ENCODE data around the gene SLC28A3.

The SLC28A3 gene

DNA sequence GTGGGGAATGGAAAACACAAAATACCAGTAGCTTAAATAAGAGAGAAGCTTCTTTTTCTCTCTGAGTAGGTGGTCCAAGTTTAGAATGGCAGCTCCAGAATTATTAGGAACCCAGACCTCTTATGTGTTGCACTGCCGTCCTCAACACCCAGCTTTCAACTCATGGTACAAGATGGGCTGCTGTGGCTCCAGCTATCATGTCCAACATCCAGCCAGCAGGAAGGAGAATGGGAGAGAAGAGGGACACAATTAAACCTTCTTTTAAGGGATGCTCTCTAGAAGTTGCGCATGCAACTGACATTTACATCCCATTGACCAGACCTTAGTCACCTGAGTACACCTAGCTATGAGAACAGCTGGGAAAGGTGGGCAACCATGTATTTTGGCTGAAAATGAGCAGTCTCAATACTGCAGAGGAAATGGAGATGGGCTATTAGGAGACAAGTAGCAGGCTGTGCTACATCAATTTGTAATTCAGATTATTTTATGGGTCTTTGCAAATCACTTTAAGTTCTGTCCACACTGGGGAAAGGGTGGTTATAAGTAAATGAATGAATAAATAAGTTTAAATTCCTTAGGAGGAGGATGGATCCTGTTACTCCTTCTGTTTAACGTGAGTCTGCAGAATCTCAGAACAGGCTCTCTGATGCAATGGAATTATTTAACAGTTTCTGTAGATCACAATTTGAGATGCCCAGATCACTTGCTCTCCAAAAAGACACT lies 76.1 kb downstream of the SLC28A3 start:
- no peak overlapping the region for H3K4me3 ChIP-seq (ENCODE audit: low read length)
- no peak for TF ChIP-seq ZNF274 (IDR thresholded peaks at IDR 0.05; ENCODE audit: low read depth, low read length)

DNA sequence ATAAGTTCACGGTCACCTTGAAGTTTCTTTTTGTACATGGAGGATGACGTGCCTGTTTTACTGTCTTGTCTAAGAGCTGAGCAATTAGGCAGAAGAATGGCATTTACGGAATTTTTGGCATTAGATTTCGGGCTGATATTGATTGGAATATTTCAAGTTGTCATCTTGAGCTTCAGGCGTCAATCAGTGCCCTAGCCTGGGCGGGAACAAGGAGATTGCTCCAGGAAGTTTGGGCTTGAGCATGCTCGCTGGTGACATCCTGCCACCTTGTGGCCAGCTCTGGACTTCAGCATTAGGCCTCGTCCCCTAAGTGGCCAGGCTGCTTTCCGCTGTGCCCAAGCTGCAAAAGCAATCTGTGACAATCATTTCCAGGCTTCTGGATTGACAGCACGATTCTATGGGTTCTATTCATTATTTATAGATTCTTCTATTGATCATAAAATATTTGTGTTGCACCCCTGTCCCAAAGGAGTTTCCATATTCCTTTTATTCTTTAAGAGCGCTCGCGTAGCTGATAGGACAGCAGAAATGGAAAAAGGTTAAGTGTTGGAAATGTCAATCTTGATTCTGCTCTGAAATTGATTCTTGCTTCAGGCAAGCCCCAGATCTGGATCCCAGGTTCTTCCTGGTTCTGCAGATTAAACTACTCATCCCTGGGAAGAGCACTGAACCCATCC lies 79.3 kb downstream of the SLC28A3 start:
- TF ChIP-seq ZNF274 (IDR thresholded peaks at IDR 0.05; ENCODE audit: low read depth, low read length) = no peak
- no peak overlapping the region for H3K4me3 ChIP-seq (ENCODE audit: low read length)

- TF ChIP-seq ZNF274 (IDR thresholded peaks at IDR 0.05; ENCODE audit: low read depth, low read length) = no peak
- no peak overlapping the region for H3K4me3 ChIP-seq (ENCODE audit: low read length)
Observed at GRCh38 chr9:84258371-84258770, 82.2 kb downstream of the SLC28A3 start.

- H3K4me3 ChIP-seq (ENCODE audit: low read length) = no peak overlapping the region
- no peak for TF ChIP-seq ZNF274 (IDR thresholded peaks at IDR 0.05; ENCODE audit: low read depth, low read length)
Observed at GRCh38 chr9:84255696-84256095, 84.9 kb downstream of the SLC28A3 start.

- no peak for TF ChIP-seq ZNF274 (IDR thresholded peaks at IDR 0.05; ENCODE audit: low read depth, low read length)
Observed at GRCh38 chr9:84254972-84255371, 85.6 kb downstream of the SLC28A3 start.

GRCh38 chr9:84251921-84252320 lies 88.6 kb downstream of the SLC28A3 start:
- H3K4me3 ChIP-seq (ENCODE audit: low read length) = no peak overlapping the region
- TF ChIP-seq ZNF274 (IDR thresholded peaks at IDR 0.05; ENCODE audit: low read depth, low read length) = no peak

More at GRCh38 chr9:84254972-84255371, 85.6 kb downstream of the SLC28A3 start:
- H3K4me3 ChIP-seq (ENCODE audit: low read length) = no peak overlapping the region

- no peak for TF ChIP-seq ZNF274 (IDR thresholded peaks at IDR 0.05; ENCODE audit: low read depth, low read length)
- H3K4me3 ChIP-seq (ENCODE audit: low read length) = no peak overlapping the region
Observed at GRCh38 chr9:84241817-84242373, 98.7 kb downstream of the SLC28A3 start.

DNA sequence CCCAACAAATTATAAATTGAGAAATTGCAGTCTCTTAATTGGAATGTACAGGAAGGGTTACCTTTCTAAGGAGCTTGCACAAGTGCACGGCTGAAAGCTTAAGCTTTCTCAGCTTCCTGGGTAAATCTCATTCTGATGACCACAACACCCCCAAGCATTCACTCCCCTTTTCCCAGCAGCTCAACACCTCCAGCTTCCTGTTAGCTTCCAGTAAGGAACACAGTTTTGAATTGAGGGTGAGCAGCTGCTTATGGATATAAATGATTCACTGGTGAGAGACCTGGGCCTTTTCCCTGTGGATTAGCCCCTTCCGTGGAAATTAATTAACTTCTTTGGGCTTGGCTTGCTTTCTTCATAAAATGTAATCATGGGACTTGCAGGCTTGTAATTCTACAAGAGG lies 101.2 kb downstream of the SLC28A3 start:
- no peak for TF ChIP-seq ZNF274 (IDR thresholded peaks at IDR 0.05; ENCODE audit: low read depth, low read length)
- H3K4me3 ChIP-seq (ENCODE audit: low read length) = no peak overlapping the region

DNA sequence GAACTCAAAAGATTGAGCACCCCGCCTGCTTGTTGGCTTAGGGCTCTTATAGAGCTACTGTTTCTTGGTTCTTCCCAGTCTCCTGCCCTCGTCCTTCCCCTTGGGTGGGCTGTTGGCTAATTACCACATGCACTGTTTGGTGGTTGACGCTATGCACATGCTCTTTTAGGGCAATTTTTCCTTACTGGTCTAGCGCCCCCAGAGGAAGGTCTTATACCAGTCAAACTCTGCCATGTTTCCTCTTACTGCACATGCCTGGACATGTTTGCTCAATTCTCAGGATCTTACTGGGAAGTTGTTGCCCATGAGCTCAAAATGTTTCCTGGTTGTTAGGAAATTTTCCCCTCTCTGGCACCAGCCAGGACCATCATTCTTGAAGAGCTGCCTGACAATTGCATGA lies 101.9 kb downstream of the SLC28A3 start:
- no peak for TF ChIP-seq ZNF274 (IDR thresholded peaks at IDR 0.05; ENCODE audit: low read depth, low read length)
- H3K4me3 ChIP-seq (ENCODE audit: low read length) = no peak overlapping the region

GRCh38 chr9:84235511-84235910 lies 105.0 kb downstream of the SLC28A3 start:
- no peak overlapping the region for H3K4me3 ChIP-seq (ENCODE audit: low read length)

DNA sequence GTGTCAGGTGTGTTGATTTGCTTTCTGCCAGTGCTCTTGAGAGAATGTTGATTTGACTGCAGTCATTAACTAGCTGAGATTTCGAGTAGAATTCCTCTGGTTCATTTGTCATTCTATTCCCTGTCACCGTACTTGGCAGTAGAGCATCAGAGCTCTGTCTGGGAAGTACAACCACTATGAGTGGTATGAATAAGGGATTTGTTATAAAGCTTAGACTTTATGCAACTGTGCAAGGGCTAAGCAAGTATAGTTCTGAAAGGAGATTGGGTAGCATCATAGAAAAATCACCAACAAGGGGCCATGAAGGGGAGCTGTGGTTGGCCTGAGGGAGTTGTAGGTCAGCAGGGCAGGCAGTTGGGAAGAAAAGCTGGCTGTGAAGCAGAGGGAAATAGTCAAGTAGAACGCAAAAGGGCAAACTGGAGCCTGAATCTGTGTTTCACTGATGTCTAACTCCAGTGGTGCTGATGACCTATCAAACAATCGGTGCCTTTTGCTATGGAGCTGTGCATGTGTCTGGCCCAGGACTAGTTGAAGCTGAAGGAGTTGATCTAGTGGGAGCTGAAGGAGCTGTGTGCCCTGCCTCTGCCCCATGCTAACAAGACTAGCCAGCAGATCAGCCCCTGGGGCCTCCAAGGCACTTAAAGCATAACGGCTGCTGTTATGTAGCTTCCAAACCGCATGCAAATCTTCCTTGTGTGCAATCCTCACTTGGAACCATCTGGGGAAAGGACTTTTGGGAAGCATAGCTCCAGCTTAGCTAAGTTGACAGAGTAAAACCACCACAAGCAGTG lies 110.0 kb downstream of the SLC28A3 start:
- no peak for TF ChIP-seq ZNF274 (IDR thresholded peaks at IDR 0.05; ENCODE audit: low read depth, low read length)
- H3K4me3 ChIP-seq (ENCODE audit: low read length) = no peak overlapping the region

More at GRCh38 chr9:84235511-84235910, 105.0 kb downstream of the SLC28A3 start:
- no peak for TF ChIP-seq ZNF274 (IDR thresholded peaks at IDR 0.05; ENCODE audit: low read depth, low read length)

GRCh38 chr9:84229191-84229590 lies 111.4 kb downstream of the SLC28A3 start:
- H3K4me3 ChIP-seq (ENCODE audit: low read length) = no peak overlapping the region
- no peak for TF ChIP-seq ZNF274 (IDR thresholded peaks at IDR 0.05; ENCODE audit: low read depth, low read length)

DNA sequence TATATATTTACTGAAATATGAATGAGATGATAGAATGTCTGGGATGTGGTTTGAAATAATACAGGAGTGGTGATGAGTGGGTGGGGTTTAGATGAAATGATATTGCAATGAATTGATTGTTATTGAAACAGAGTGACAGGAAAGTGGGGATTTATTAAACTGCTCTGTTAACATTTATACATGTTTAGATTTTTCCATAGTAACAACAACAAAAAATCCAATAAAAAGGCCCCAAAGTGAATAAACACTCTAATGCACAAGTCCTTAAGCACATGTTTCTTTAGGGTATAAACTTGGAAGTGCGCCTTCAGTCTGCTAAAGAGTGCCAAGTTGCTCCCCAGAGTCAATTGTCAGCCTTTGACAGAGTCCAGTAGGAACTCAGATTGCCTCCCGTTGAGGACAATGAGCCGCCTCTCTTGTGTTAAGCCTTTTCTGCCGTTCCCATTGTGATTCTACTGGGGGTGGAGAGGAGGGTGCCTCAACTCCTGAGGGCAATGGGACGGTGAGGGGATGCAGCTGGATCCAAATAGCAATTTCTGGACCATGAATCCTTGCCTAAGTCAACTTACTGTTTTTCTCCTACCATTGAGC lies 112.3 kb downstream of the SLC28A3 start:
- H3K4me3 ChIP-seq (ENCODE audit: low read length) = no peak overlapping the region
- TF ChIP-seq ZNF274 (IDR thresholded peaks at IDR 0.05; ENCODE audit: low read depth, low read length) = no peak

GRCh38 chr9:84226126-84226525 lies 114.4 kb downstream of the SLC28A3 start:
- H3K4me3 ChIP-seq (ENCODE audit: low read length) = no peak overlapping the region
- TF ChIP-seq ZNF274 (IDR thresholded peaks at IDR 0.05; ENCODE audit: low read depth, low read length) = no peak

Data from GM08714 (cell line).